EH (cell line): ENCODE data around the gene PLCG1.

ENCODE experiments used
- DNase-seq: peaks from one replicate; pipeline ENCODE4 v3.0.0-alpha.2; 2015; ENCODE audit warnings: low read depth

The PLCG1 gene

DNA sequence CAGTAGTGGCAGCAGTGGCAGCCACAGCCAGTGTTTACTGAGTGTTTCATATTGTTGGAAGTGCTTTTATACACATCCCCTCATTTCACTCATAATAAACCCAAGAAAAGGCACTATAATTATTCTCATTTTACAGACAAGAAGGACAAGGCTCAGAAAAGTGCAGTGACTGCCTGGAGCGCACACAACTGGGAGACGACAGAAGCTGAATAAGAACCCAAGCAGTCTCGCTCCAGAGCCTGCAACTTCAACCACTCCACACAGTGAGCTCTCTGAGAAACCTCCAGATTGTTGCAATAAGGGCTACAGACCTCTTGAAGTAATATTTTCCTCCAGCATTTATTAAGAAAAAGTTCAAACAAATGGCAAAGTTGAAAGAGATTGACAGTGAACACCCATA lies 76.9 kb downstream of the PLCG1 start:
- no peak for DNase-seq

DNA sequence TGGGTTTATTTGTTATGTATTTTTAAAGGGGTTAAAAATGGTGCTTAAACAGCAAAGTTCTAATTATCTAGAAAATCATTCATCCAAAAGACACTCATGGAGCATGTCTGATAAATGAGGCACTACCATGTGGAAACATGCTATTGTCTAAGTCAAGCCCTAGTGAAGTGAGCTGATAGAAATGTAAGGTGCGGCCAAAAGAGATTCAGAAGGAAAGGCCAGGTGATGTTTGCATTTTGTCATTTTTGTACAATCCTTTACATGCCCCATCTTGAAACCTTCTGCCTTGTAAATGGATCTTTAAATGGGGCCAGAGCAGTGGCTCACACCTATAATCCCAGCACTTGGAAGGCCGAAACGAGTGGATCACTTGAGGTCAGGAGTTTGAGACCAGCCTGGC lies 77.3 kb downstream of the PLCG1 start:
- no peak for DNase-seq

DNA sequence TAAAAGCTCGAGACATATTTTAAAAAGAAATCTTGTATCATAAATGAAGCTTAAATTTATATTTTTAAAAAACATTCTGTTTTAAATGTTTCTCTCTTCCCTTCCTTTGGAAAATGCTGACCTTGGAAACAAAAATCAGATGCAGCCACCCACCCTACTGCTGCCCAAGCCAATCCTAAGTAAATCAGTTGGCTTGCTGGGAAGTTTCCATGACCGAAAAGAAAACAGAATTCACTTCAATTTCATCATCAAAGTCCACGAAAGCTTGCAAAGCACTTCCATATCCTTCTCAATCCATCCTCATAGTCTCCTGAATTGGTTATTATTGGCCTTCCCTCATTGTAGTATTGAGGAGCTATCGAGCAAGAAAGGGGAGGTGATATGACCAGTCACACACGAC lies 80.1 kb downstream of the PLCG1 start:
- DNase-seq = no peak

DNA sequence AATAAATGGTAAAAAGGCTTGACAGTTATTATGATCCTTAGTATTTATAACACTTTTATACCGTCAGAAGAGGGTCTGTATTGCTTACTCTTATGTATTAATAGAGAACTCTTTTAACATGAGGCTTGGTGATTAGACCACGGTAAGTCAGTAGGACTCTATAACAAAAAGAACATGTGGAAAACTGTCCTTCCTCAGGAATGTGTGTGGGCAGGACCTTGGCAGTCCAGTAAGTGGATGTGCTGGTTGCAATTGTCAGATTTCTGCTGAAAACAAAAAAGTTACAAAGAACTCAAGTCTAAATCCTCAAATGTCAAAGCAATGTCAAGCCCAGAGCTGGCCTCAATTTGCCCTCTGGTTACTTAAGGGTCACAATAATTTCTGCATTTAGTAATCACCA lies 81.1 kb downstream of the PLCG1 start:
- peak; percentile 64 for DNase-seq

DNA sequence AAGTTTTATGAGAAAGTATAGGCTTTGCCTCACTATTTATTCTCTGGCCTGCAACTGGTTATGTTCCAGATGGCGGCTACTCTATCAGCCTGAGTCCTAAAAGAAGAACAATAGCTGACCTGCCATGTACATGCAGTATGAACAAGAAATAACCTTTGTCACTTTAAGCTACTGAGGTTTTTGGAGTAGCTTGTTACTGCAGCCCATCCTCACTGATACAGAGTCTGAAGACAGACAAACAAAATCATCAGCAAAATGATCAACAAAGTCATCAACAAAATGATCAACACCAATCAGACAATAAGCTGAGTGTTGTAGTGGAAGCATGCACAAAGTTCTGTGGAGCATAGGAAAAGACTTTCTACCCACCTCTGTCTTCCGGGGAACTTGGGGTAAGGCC lies 82.5 kb downstream of the PLCG1 start:
- DNase-seq = no peak

DNA sequence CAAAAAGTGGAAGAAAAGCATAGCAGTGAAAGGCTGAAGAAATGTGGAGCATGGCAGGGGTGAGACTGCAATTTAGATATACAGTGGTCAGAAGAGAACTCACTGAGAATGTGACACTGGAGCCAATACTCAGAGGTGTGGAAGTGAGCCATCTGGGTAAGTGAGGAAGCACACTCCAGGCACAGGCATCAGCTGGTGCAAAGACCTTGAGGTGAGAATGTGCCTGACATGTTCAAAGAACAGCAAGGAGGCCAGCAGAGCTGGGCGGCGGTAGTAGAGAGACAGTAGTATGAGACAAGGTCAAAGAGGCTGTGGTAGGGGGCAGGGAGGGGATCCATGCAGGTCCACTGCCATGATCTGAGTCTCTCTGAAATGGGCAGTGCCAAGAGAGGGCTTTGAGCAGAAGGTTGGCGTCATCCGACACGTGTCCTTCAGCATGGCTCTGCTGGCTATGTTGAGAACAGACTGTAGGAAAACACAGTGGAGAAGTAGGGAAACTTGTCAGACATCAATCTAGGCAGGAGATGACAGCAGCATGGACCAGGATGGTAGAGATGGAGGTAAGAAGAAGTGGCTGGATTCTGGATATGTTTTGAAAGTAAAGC lies 84.4 kb downstream of the PLCG1 start:
- DNase-seq = no peak

DNA sequence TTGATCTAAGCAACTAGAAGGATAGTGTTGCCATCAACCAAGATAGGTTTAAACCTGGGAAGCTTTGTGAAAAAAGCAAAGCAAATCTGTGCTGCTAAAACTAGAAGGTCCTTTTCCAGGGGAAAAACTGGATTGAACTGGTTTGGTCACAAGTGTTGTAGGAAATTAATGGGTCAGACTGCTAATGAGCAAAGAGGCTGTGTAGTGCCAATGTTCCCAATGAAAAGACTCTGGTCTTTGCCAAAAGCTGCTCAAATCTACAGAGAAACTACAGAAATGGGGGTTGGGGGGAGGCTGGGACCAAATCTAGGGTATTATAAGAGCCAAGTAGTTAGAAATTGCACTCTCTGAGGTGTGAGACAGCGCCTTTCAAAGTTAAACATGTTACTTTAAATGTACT lies 85.0 kb downstream of the PLCG1 start:
- DNase-seq = no peak

DNA sequence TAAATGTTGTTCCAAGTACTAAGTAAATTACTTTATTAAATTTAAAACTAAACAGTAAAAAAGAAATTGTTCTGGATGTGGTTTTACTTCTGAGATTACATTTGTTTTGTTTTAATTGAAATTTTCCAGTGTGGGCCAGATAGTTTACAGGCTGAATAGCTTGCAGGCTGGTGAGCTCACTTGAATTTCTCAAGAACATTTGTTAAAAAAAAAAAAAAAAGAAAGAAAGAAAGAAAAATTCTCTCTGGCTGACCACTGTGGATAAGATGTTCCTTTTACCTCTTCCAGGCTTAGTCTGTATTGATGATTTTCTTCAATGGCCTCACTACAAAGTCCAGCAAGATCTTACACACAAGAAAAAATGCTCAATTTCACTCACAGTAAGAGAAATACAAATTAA lies 85.4 kb downstream of the PLCG1 start:
- DNase-seq = peak; percentile 25

DNA sequence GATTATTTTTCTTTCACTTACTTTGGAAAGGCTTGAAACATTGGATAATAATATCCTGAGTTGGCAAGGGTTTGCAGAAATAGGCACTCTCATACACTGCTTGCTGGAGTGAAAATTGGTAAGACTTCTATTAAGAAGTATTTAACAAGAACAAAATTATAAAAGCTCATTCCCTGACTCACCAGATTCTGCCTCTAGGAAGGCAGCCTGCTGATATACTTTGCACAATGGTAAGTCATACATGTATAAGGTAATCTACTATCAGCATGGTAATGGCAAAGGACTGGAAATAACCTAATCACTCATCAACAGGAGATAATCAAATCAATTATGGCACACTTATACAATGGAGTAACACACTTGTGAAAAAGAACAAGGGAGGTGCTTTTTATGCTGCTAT lies 85.8 kb downstream of the PLCG1 start:
- no peak for DNase-seq

DNA sequence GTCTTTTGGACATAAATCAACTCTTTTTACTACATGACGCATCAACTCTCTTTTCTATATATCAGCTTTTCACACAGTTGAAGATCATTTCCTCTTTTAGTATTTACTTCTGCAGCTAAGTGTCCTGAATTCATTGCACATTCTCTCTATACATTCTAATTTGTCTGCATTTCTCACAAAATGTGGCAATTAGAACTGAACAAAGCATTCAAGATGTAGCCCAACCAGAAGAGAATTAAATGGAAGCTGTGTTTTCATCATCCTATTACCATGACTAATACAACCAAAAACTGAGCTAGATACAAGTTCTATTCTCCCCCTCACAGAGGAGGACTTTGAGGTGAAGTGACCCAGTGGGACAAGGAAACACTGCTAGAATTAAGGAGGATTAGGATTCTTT lies 86.9 kb downstream of the PLCG1 start:
- DNase-seq = no peak

DNA sequence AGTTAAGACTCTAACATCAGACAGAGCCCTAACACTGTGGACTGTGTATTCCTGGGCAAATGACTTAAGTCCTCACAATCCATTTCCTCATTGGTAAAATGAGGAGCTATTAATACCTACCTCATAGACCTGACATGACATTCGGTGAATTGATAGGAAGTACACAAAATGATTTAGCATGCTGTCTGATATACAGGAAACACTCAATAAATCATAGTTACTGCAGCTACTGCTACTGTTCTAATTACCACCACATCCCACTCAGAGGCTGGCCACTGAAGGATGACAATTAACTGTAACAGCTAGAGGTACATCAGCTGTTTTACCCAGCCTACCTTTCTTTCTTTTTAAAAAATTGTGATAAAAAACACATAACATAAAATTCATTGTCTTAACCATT lies 87.7 kb downstream of the PLCG1 start:
- no peak for DNase-seq

DNA sequence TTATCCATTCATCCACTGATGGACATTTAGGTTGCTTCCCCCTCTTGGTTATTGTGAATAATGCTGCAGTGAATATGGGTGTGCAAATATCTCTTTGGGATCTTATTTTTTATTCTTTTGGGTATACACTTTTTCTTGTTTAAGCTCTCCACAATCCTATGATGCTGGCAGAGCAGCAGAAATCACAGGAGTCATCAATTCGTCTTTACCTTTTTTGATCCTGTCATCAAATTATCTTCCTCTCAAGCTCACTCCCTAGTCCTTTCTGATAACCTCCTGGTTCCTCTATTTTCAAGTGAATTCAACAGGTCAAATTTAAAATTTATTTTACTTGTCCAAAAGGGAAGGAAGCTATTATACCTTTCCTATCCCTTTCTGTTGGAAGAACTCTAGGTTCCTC lies 89.1 kb downstream of the PLCG1 start:
- DNase-seq = no peak
